ENCODE measurements around the gene TFCP2.

The TFCP2 gene

GRCh38 chr12:51152953-51153352 lies 20.0 kb downstream of the TFCP2 start:
- DNase-seq = no peak

DNA sequence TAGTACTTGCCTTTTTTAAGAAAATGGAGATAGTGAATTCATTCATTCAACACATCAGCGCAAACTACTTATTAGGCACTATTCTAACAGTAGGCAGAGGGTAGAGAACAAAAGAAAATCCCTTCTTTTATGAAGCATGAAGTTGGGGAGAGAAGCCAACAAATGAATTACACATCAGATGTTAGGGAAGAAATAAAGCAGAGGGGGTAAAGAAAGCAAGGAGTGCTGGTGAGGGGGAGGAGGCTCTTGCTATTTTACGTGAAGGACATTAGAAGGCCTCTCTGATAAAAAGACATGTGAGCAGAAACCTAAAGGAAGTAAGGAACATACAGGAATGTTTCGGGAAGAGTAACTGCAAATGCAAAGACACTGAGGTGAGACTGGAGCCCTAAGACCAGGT lies 22.2 kb downstream of the TFCP2 start:
- DNase-seq = no peak

GRCh38 chr12:51147309-51147708 lies 25.6 kb downstream of the TFCP2 start:
- no peak for DNase-seq

GRCh38 chr12:51139292-51139844 lies 33.6 kb downstream of the TFCP2 start:
- DNase-seq = no peak

DNA sequence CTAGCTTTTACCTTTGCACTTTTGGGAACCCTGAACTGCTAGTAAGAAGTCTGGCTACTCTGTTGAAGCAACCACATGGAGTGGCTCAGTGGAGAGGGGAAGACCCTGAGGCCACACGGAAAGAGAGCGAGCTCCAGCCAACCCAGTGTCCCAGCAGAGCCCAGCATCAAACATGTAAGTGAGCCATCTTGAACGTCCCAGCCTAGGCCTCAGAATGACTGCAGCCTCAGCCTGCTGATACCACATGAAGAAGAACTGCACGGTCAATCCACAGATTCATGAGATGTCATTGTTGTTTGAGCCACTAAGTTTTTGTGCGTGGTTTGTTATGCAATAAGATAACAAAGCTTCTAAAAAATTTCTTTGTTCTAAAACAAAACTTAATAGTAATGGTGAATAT lies 40.2 kb downstream of the TFCP2 start:
- no peak for DNase-seq

- DNase-seq = no peak
Measured at GRCh38 chr12:51131745-51132521, 41.0 kb downstream of the TFCP2 start.

- DNase-seq = no peak
Measured at GRCh38 chr12:51128919-51129318, 44.0 kb downstream of the TFCP2 start.

- DNase-seq = no peak
Measured at GRCh38 chr12:51127050-51127729, 45.7 kb downstream of the TFCP2 start.

- DNase-seq = no peak
Measured at GRCh38 chr12:51126297-51126696, 46.6 kb downstream of the TFCP2 start.

GRCh38 chr12:51124504-51124903 lies 48.4 kb downstream of the TFCP2 start:
- DNase-seq = no peak

- DNase-seq = no peak
Measured at GRCh38 chr12:51122844-51123243, 50.1 kb downstream of the TFCP2 start.

DNA sequence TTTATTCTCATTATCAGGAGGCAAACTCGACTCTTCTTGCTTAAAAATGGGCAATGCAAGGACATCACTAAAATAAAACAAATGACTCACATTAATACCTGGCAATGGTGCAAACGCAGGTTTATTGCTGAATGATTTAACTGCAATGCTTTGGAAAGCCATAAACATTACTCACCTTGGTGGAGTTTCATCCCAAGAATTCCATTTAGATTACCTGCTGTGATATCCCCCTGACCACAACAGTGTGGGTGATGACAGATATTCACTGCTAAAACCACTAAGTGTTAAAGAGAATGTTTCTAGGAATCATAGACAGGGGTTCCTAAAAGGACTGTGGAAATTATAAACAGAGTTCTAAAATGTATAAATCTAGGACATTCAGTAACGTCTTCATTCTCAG lies 54.2 kb downstream of the TFCP2 start:
- no peak for DNase-seq

- DNase-seq = no peak
Measured at GRCh38 chr12:51115533-51115932, 57.4 kb downstream of the TFCP2 start.

- no peak for DNase-seq
Measured at GRCh38 chr12:51108136-51108535, 64.8 kb downstream of the TFCP2 start.

DNA sequence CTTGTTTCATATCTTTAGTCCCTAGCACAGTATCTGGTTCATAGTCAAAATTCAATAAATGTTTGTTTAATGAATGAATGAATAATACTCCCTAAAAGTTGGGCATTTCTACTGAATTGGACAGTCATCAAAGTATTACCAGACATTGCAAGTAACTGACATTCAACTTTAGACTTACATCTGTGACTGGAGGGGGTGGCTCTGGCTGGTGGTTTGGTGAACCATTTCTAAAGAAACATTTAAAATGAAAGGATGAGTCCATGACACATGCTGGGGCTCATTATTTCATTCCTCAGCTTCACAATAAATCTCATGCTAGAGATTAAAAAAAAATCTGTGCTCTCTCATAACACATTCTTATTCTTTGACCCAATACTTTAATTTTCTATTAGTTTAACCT lies 69.0 kb downstream of the TFCP2 start:
- DNase-seq = no peak

GRCh38 chr12:51098611-51099010 lies 74.3 kb downstream of the TFCP2 start:
- no peak for DNase-seq

- DNase-seq = no peak
Measured at GRCh38 chr12:51090705-51091229, 82.2 kb downstream of the TFCP2 start.

DNA sequence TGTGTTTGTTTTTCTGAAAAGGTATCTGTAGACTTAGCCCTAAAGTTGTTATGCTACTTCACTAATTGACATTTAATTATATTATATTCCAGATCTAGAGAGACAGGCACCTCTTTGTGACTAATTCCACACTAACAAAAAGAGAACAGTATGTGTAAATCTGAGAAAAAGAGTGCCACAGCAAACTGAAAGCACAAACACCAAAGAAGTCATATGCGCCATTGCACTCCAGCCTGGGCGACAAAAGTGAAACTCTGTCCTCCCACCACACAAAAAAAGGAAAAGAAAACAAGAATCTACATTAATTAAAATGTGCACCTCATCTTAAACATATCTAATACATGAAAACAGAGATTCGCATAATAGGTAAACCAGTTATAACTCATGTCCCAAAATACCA lies 85.1 kb downstream of the TFCP2 start:
- DNase-seq = no peak

DNA sequence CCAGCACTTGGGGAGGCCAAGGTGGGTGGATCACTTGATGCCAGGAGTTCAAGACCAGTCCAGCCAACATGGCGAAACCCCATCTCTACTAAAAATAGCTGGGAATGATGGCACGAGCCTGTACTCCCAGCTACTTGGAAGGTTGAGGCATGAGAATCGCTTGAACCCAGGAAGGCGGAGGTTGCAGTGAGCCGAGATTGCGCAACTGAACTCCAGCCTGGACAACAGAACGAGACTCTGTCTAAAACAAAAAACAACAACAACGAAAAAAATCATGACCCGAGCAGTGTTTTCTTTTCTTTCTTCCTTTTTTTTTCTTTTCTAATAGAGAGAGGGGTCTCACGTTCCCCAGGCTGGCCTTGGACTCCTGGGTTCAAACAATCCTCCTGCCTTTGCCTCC lies 86.0 kb downstream of the TFCP2 start:
- DNase-seq = no peak

DNA sequence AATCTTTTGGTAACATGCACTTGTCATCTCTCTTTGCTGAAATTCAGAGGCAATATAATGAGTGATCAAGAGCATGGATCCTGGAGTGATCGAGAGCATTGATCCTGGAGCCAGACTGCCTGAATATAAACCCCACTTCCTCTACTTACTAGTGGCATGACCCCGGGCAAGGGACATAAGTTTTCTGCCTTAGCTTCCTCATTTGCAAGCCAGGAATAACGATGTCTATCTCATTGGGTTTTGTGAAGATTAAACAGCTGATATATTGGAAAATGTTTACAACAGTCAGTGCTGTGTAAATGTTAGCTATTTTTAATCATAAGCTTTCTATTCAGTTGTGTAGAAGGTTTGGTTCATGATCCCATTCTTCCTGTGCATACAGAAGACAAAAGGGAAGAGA lies 87.2 kb downstream of the TFCP2 start:
- DNase-seq = no peak

DNA sequence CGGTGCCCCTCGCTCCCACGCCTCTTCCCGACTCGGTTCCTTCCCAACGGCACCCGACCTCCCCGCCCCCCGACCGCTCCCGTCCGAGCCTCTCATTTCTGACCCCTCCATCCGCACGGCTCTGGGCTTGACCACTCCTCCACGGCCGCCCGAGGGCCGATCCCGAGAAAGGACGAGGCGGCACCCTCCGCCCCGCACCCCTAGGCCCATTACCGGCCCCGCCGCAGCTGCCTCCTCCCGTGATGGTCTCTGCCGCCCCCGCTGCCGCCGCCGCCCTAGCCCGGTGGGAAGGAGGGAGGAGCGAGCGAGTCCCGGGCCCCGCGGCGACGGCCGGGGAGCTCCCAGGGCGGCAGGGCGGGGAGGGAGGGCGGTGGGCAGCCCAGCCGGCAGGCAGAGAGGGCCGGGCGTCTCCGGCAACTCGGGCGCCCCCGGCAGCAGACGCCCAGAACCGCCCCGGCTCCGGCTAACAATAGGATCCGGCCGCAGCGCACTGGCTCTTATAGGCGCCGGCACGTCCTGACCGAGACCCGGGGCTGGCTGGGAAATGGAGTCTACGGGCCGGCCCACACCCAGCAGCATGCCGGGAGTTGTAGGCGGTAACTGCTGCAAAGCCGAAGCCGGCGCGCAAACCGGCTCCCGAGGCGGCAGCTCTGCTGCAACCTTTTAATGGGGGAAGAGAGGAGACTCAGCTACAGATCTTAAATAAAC lies 89.7 kb downstream of the TFCP2 start, which contains the start of gene CSRNP2:
TSS of gene CSRNP2 (minus strand) at position 471 of the 708 bp plus-strand sequence. CDS start 7,035 bp downstream, outside the sequence.
- DNase-seq = peak; percentile 92

DNA sequence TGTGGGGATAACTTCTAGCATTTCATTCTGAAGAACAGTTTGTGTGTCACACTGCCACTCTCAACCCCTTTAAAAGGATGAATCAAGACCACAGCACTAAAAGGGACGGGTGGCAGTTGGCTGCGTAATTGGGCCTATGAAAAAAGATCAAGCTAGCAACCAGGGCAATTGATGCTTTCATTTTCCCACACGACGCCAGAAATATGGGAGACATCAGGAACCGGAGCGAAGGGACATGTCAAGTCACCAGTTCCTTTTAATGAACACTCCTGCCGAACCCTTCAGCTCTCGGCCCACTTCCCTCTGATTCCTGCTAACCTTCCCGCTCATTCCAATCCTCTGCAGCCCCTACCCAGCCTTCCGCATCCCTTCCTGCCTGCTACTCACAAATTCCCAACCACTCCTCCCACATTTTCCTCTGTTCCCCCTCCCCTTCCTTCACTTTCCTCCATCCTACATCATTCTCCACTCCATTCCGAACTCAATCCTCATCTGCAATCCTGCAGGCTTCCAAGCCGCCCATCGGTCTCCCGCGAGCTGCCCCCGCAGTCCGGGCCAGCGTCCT lies 90.3 kb downstream of the TFCP2 start:
- no peak for DNase-seq

- DNase-seq = no peak
Measured at GRCh38 chr12:51081421-51081820, 91.5 kb downstream of the TFCP2 start.

All from activated CD4-positive, CD25-positive, alpha-beta regulatory T cell treated with anti-CD3 and anti-CD28 coated beads, Interleukin-2, amount 50 U/mL, for 72 hours (primary cell).